HEK293T (cell line): ENCODE measurements around the gene MED10.

Experiments
- BHLHE40 ChIP-seq: fragments of 450-650 bp; IDR thresholded peaks from 2 replicates; pipeline ENCODE4 v1.6.1; 2016; ENCODE audit warnings: mild to moderate bottlenecking, moderate library complexity, borderline replicate concordance
- FOXK2 ChIP-seq: fragments of 450-650 bp; IDR thresholded peaks from 2 replicates; pipeline ENCODE4 v1.6.1; 2016; ENCODE audit warnings: mild to moderate bottlenecking
- LEF1 ChIP-seq: fragments of 450-650 bp; IDR thresholded peaks from 2 replicates; pipeline ENCODE4 v1.6.1; 2017; ENCODE audit warnings: mild to moderate bottlenecking, borderline replicate concordance
- SUZ12 ChIP-seq: fragments of 450-650 bp; IDR thresholded peaks from 2 replicates; pipeline ENCODE4 v1.6.1; 2016; ENCODE audit warnings: mild to moderate bottlenecking

DNA sequence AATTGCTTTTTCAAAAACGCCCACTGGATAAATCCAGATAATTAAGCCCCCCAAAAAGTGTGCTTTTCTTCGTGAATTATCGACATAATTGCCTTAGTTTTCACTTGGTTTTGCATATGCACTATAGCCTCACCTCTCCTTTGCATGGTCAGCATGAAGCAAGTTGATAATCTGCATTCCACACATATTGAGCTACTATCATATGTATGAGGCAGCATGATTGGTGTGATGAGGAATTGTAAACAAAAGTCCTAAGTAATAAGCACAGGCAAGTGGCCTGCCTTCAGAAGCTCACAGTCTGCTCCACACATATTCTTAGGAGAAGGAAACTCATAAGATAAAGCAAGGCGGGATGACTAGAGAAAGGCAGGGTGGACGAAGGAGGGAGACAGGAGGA lies 33.8 kb downstream of the MED10 start:
- TF ChIP-seq LEF1 (no peak), SUZ12 (no peak), FOXK2 (no peak), BHLHE40 (no peak)
